Endometrial microvascular endothelial cells (primary cell): ENCODE results near the gene CREB5. TPM values are rescaled to one million over a fixed set of nuclear protein-coding genes. Genes with fewer than 3 reads are reported as not detected.

Experiments
- in situ Hi-C: cut with HindIII; loops from 2 replicates; pipeline ENCODE4 v1.10.0; 2017; ENCODE audit warnings: low sequenced_read_pairs, low pct_unique_long_range_greater_than_20kb; ENCODE audit errors: inconsistent ontology term
- total RNA-seq: library from RNA; depleted of rRNA; stranded (reverse); fragments of >200 nt; gene quantifications from one replicate; pipeline ENCODE4 v1.2.3, GENCODE V29; 2015; ENCODE audit errors: inconsistent ontology term

CREB5 gene
- total RNA-seq, 1 donor from 2014 or later = 12.6 TPM

GRCh38 chr7:28556671-28557070 is 144.4 kb downstream of the CREB5 start:
- in situ Hi-C loops = no loop called here

GRCh38 chr7:28558236-28558635 is 145.9 kb downstream of the CREB5 start:
- in situ Hi-C loops = no loop called here

DNA sequence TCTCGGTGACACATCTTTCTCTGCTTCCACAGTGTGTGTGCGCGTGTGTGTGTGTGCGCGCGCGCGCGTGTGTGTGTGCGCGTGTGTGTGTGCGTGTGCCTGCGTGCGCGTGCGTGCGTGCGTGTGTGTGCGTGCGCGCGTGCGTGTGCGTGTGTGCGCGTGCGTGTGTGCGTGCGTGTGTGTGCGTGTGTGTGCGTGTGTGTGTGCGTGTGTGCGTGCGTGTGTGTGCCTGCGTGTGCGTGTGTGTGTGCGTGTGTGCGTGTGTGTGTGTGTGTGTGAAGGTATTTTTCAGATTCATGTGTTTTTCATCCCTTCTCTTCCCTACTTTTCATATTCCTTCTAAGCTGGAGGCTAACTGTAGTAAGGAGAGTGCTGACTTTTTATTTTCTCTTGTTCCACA is 148.4 kb downstream of the CREB5 start:
- in situ Hi-C loops = no loop called here

GRCh38 chr7:28564033-28564432 is 151.7 kb downstream of the CREB5 start:
- in situ Hi-C loops = no loop called here

DNA sequence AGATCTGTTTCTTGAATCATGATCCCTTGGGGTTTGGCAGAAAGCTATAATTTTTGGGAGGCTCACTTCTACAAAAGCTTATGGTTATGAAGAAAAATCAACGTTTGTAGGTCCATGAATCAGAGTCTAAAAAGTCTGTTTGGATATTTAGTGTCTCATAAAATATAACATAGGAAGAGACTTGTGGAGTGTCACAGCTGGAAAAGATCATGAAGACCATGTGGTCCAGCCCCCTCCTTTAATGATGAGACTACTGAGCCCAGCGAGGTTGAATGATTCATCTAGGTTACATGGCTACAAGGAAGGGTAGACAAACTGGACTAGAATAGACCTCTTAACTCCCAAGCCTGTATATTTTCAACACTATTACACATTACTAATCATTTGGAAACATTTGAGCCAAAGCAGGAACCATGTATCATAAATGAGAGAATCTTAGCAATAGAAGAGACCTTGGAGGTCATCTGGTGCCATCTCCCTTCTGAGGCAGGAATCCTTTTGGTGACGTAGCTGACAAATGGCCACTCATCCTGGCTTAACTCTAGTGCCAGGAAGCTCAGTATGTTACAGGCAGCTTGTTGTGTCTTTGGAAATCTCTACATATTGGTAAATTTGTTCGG is 152.5 kb downstream of the CREB5 start:
- in situ Hi-C loops = no loop called here

- in situ Hi-C loops = no loop called here
These were observed 153.7 kb downstream of the CREB5 start for GRCh38 chr7:28565980-28566379.

DNA sequence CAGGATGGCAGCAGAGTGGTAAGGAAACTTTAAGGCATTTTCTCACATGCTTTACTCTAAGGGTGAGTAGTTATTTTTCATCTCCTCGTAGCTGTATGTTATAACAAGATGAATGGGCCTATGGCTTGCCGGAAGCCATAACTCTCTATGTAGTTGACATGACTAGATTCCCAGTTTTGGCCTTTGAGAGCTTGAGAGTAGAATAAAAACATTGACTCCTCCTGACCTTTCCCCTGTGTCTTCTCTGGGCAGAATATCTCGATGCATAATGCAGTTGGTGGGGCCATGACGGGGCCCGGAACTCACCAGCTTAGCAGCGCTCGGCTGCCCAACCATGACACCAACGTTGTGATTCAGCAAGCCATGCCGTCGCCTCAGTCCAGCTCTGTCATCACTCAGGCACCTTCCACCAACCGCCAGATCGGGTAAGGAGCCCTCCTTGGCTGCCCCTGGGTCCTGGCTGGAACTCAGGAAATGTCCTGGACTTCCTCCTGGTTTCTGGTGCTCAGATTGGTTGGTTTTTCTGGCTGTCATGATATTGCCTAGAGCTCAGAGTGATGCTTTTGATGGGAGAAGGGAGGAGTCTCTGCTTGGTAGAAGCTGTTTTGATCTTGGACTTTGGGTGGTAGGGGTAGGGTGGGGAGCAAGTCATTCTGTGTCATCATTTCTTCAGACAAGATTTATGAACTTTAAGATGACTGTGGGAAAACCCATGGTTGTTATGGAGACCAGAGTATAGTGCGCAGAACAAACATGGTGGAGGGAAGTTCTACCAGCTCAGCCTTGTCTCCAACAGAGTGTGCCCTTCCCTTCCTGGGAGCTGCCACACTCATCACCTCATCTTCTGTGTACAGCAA is 158.0 kb downstream of the CREB5 start:
- in situ Hi-C loops = no loop called here

- in situ Hi-C loops = no loop called here
These were observed 158.6 kb downstream of the CREB5 start for GRCh38 chr7:28570970-28571288.

DNA sequence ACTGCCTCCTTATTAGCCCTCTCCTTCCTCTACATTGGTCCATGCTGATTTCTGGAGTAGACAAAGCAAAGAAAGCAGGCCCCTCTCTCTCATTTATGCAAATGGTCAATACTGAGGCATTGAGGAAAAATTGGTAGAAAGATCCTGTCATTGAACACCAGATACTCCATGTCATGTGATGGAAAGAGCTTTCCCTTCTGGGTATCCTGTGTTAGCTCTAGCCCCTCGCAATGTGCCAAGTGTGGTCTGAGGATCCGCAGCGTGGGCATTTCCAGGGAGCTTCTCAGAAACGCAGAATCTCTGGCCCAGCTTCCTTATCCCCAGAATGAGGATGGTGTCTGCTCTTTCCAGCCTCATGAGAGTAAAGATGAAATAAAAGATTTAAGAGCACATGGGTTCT is 159.1 kb downstream of the CREB5 start:
- in situ Hi-C loops = no loop called here

- in situ Hi-C loops = no loop called here
These were observed 160.2 kb downstream of the CREB5 start for GRCh38 chr7:28572321-28573058.

DNA sequence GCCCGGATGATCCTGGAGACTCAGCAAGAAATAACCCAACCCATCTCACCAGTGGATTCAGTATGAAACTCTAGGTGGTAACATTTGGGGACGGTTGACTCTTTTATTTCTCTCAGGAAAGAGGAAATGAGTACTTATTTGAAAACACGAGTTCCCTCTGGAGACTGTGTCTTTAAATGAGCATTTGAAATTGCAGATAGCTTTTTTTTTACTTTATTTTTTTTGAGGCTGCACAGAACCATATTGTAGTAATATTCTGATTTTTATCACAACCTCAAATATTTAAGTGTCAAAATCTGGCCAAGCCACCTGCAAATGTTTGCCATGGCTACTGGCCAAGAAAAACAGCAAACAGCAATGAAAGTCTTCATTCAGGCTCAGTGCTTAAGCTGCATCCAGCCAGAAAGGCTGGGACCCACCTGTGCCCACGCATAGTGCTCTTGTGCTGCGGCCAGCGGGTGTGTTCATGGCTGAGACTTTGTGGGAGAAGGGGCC is 160.8 kb downstream of the CREB5 start:
- in situ Hi-C loops = no loop called here

- in situ Hi-C loops = no loop called here
These were observed 161.5 kb downstream of the CREB5 start for GRCh38 chr7:28573651-28574301.

DNA sequence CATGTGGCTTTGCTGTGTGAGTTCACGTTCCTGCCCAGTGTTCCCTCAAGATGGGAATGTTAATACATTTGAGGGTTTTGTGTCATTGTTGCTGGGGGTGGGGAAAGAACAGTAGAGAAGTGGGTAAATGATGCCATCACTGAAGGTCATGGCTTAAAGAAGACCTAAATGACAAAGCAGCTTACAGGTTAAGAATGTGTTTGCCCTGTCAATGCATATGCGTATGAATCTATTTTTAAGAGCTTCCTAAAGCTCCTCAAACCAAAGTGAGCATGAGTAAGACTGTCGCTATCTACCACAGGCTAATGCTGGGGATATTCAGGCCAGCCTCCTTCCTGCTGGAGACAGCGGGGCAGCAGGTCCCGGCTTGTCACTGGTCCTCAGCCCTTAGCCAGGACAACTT is 162.9 kb downstream of the CREB5 start:
- in situ Hi-C loops = no loop called here

DNA sequence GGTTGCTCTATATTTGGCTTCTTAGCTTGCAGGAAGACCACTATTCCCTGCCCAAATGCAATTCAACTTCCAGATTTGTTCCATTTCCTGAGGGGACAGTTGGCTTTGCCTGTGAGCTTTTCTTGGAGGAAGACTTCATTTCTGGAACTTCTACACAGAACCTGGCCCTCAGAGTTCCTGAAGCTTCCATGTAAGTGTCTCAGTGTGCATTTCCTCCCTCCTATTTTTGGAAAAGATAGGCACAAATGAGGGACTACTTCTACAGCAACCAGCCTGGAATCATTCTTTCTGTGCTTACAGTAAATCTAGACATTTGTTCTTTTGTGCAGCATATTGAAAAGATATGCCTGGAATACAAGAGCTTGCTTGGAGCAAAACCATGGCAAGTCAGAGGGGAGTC is 164.3 kb downstream of the CREB5 start:
- in situ Hi-C loops = no loop called here

- in situ Hi-C loops = no loop called here
These were observed 167.3 kb downstream of the CREB5 start for GRCh38 chr7:28579571-28579970.

DNA sequence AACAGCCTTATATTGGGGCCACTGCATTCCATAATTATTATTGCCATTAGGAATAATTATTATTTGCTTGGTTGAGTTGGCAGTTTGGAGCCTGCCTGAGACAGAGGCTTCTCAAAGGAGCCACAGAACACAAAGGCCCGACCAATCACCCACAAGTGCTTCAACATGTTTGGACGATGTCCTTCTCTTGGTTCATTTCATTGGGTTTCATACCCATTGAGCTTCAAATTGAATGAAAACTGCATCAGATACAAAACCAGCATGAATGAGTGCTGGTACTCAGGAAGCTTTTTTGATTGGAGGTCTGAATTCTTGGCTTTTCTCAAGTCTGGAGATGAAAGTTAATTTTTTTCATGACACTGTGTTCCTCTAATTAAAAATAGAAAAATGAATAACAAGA is 168.3 kb downstream of the CREB5 start:
- in situ Hi-C loops = no loop called here

DNA sequence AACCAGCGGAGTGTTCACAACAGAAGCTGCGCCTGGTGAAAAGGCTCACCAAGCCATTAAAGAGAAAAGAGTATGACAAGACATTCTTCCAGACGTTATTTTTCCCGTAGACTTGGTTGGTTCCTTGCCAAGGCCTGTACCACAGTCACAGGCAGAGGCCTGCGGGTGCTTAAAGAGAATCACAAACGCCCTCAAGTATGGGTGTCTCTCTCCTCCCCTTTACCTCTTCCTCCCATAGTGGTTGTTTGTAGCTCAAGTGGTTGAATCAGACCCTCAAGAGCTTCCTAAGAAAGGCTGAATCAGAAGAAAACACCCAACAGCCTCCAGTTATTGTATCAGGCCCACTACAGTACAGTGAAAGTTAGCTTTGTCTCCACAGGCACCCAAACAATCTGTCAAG is 169.0 kb downstream of the CREB5 start:
- in situ Hi-C loops = no loop called here

DNA sequence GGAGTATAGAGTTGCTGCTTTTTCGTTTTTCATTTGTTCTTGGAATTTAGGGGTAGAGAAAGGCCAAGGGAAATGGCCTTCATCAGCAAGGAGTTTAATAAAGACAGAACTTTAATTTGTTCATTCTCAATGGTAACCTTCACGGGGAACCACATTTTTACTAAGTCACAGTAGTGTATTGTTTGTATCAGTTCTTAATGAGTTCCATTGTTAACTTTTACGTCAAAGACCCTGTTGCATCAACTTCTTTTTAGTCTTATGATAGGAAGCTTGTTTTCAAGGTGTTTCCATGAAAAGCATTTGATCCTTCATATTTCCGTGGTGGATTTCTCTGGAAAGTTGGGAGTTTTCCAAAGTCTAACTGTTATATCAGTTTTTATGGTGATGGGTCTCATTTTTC is 169.9 kb downstream of the CREB5 start:
- in situ Hi-C loops = no loop called here

DNA sequence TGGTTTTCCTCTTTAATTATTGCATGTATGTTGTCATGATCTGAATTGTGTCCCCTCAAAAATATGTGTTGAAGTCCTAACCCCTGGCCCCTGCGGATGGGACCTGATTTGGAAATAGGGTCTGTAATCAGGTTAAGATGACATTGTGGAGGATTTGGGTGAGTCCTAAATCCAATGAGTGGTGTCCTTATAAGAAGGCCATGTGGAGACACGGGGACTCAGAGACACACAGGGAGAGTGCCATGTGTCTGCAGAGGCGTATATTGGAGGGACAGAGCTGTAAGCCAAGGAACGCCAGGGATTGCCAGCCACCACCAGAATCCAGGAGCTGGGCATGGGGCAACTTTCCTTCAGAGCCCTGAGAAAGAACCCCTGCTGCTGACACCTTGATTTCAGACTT is 171.9 kb downstream of the CREB5 start:
- in situ Hi-C loops = no loop called here
